Gastrocnemius medialis (tissue), 4 donors: ENCODE data around the gene NR1H4.

Experiments used
- POLR2A ChIP-seq, 2 donors: fragments of 450-650 bp; IDR thresholded peaks; one replicate each; pipeline ENCODE4 v1.6.1; 2017; ENCODE audit warnings: antibody characterized with exemption in 2 of 2, mild to moderate bottlenecking in 2 of 2, moderate library complexity in 2 of 2
- TF ChIP-seq, protein P1 (sequence below), 5 experiments: fragments of 450-650 bp in 3 of 5; fragments of 200-600 bp in 2 of 5; sonication (generic) in 2 of 5; IDR thresholded peaks in 4 of 5; conservative IDR thresholded peaks in 1 of 5; 1 replicate in 4 of 5; 2 replicates in 1 of 5; pipeline ENCODE4 v1.5.1; 2016 to 2019; ENCODE audit warnings: antibody characterized with exemption in 5 of 5, mild to moderate bottlenecking in 3 of 5, moderate library complexity in 3 of 5

DNA sequence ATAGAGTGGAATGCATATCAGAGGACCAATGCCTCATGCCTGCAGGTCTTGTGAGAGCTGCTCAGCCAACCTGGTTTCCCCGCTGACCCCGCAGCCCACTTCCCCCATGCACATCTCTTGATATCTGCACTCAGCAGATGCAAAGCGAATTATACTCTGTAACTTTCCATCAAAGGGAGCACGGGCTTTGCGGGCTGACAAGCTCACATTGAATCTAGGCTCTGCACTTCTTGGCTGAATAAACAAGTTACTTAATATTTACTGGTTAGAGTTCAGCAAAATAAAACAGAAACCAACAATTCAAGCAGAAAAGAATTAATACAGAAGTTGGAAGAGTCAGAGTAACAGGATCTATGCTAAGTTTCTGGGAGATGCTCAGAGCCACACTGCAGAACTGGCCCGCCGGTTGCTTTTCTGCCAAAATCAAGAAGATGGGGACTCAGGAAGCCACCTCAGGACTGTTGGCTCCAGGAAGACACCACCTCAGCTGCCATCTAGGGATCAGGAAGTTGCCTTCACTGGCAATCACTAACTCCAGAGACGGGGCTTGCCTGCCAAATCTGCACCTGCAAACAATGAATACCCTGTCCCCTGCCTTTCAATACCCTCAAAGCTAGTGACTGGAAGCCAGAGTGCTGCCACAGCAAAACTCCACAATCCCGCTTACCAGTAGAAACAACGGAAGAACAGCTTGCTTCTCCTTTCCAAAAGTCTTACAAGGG lies 46.5 kb downstream of the NR1H4 start:
- TF ChIP-seq POLR2A (IDR thresholded peaks at IDR 0.05): no peak
- TF ChIP-seq, protein P1, sequence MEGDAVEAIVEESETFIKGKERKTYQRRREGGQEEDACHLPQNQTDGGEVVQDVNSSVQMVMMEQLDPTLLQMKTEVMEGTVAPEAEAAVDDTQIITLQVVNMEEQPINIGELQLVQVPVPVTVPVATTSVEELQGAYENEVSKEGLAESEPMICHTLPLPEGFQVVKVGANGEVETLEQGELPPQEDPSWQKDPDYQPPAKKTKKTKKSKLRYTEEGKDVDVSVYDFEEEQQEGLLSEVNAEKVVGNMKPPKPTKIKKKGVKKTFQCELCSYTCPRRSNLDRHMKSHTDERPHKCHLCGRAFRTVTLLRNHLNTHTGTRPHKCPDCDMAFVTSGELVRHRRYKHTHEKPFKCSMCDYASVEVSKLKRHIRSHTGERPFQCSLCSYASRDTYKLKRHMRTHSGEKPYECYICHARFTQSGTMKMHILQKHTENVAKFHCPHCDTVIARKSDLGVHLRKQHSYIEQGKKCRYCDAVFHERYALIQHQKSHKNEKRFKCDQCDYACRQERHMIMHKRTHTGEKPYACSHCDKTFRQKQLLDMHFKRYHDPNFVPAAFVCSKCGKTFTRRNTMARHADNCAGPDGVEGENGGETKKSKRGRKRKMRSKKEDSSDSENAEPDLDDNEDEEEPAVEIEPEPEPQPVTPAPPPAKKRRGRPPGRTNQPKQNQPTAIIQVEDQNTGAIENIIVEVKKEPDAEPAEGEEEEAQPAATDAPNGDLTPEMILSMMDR (IDR thresholded peaks at IDR 0.05 in 4 of 5, conservative IDR thresholded peaks at IDR 0.05 in 1 of 5): no peak
